ENCODE measurements around the gene AQP1.

AQP1 gene

GRCh38 chr7:30911561-30911969 is at the start of gene AQP1:
Gene AQP1 (plus strand): TSS chr7:30911853. CDS start chr7:30911910, 57 bp downstream.
- no peak for TF ChIP-seq POLR2A (IDR thresholded peaks at IDR 0.05; ENCODE audit: low read depth, low read length)
- DNase-seq (ENCODE audit: insufficient read length, low spot score), result no peak
- FAIRE-seq, result no peak

GRCh38 chr7:30862995-30863705 is 48.5 kb upstream of the AQP1 start:
- no peak for TF ChIP-seq POLR2A (IDR thresholded peaks at IDR 0.05; ENCODE audit: low read depth, low read length)
- FAIRE-seq (no peak), DNase-seq (ENCODE audit: insufficient read length, low spot score) (no peak)

DNA sequence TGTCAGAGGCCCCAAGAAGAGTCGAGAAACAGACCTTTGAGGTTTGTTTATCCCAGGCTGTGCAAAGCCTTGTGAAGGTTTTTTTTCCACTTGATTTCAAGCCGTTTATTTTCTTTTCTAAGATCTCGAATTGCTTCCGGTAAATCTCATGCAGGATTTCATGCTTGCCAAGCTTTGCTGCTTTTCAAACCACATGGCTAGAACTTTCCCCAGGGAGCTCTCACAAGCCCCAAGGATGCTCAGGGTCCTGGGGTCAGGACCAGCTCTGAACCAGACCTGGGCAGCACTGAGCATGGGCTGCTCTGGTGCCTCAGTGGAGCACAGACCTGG is 48.0 kb upstream of the AQP1 start:
- FAIRE-seq (no peak), DNase-seq (ENCODE audit: insufficient read length, low spot score) (no peak)
- TF ChIP-seq POLR2A (IDR thresholded peaks at IDR 0.05; ENCODE audit: low read depth, low read length), result no peak

- no peak for FAIRE-seq
- no peak for TF ChIP-seq POLR2A (IDR thresholded peaks at IDR 0.05; ENCODE audit: low read depth, low read length)
- no peak for DNase-seq (ENCODE audit: insufficient read length, low spot score)
Observed at GRCh38 chr7:30864101-30864500, 47.6 kb upstream of the AQP1 start.

GRCh38 chr7:30865076-30865475 is 46.6 kb upstream of the AQP1 start:
- no peak for FAIRE-seq
- no peak for TF ChIP-seq POLR2A (IDR thresholded peaks at IDR 0.05; ENCODE audit: low read depth, low read length)

GRCh38 chr7:30865821-30866220 is 45.8 kb upstream of the AQP1 start:
- TF ChIP-seq POLR2A (IDR thresholded peaks at IDR 0.05; ENCODE audit: low read depth, low read length), result no peak
- no peak for DNase-seq (ENCODE audit: insufficient read length, low spot score)
- FAIRE-seq, result no peak

More at GRCh38 chr7:30865076-30865475, 46.6 kb upstream of the AQP1 start:
- no peak for DNase-seq (ENCODE audit: insufficient read length, low spot score)

GRCh38 chr7:30866939-30867338 is 44.7 kb upstream of the AQP1 start:
- no peak for FAIRE-seq
- no peak for TF ChIP-seq POLR2A (IDR thresholded peaks at IDR 0.05; ENCODE audit: low read depth, low read length)

DNA sequence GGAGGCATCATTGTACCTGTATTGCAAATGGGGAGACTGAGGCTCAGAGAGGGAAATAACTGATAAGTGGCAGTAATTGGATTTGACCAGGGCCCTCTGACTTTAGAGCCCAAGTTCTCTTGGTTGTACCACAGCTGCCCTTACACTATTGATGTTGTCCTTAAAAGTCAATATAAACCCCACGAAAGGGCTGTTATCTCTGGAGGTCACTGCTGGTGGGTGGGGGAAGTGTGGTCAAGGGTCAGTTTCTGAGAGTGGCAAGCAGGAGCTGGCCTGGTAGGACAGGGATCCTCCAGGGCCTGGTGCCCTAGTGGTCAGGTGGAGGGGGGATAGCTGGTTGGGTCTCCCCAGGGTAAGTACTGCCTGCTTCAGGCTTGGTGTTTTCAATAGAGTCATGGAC is 44.2 kb upstream of the AQP1 start:
- DNase-seq (ENCODE audit: insufficient read length, low spot score) (no peak), FAIRE-seq (no peak)
- TF ChIP-seq POLR2A (IDR thresholded peaks at IDR 0.05; ENCODE audit: low read depth, low read length), result no peak

More at GRCh38 chr7:30866939-30867338, 44.7 kb upstream of the AQP1 start:
- no peak for DNase-seq (ENCODE audit: insufficient read length, low spot score)

DNA sequence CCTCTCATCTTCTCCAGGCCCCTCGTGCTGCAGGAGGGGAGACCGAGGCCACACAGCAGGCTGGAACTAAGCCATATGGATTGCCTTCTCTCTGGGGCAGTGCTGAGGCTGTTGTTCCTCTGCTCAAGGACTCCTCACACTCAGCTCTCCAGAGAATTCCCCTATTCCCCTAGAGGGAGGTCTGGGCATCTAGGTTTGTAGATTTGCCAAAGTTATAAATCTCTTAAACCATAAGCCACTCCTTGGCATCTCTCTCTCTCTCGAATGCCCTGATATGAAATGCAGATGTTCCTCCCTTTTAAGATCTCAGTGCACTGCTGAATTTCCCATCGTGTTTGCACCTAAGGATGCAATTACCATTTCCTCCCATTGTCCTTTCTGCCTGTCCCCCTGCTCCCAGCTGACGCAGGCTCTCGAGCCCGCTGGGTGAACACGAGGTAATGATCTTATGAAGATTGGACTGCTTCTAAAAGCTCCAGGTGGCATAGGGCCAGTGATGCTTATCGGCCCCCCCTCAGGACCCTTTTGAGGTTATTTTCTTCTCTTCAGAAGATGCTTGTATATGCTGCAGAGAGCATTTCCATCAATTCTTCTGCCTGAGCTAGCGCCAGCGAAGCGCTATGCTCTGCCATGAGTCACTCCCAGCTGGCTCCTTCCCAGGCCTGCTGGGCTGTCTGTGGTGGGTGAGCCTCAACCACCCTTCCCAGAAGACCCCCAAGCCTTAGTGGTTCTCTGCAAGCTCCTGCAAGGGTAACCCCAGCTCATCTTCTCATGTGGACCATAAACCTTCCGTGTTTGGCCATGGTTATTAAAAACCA is 41.6 kb upstream of the AQP1 start:
- no peak for DNase-seq (ENCODE audit: insufficient read length, low spot score)
- FAIRE-seq, result no peak
- no peak for TF ChIP-seq POLR2A (IDR thresholded peaks at IDR 0.05; ENCODE audit: low read depth, low read length)

DNA sequence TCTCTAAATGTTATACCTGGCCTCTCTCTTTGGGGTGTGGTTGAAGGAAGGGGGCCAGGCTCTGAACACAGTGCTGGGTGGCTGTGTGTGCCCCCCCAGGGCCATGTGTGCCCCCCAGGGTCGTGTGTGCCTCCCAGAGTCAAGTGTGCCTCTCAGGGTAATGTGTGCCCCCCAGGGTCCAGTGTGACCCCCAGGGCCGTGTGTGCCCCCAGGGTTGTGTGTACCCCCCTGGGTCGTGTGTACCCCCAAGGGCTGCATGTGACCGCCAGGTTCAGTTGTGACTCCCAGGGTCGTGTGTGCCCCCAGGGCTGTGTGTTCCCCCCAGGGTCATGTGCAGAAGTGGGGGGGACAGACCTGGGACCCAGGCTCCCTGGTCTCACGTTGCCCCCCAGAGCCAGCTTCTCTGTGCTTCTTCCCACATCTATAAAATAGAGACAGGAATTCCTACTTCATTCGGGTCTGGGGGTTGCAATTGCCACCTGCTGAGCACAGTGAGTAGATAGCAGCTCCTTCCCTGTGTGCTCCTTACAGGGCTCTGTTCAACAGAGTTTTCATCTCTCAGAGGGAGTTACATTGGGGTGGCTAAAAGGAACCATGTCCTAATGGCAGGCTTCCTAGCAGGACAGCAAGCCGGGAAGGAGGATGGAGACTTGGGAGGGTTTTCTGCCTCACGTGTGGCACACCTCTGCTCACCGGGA is 40.7 kb upstream of the AQP1 start:
- DNase-seq (ENCODE audit: insufficient read length, low spot score) (no peak), FAIRE-seq (no peak)
- no peak for TF ChIP-seq POLR2A (IDR thresholded peaks at IDR 0.05; ENCODE audit: low read depth, low read length)

DNA sequence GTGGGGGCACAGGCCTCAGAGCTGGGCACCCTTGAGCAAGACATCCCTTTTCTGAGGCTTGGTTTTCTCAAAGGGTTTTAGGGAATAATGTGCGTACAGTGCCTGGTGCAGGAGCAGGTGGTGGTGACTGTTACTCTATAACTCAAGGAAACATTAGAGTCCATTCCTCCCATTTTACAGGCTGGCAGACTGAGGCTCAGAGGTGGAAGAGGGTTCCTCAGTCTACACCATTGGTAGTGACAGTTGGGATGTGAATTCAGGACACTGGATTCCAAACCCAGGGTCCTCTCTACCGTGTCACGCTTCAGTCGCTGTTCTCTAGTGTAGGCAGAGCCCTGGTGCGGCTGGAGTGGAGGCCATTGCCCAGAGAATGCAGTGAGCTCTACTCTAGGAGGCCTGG is 40.0 kb upstream of the AQP1 start:
- FAIRE-seq (no peak), DNase-seq (ENCODE audit: insufficient read length, low spot score) (no peak)
- no peak for TF ChIP-seq POLR2A (IDR thresholded peaks at IDR 0.05; ENCODE audit: low read depth, low read length)

- FAIRE-seq, result no peak
- no peak for TF ChIP-seq POLR2A (IDR thresholded peaks at IDR 0.05; ENCODE audit: low read depth, low read length)
- no peak for DNase-seq (ENCODE audit: insufficient read length, low spot score)
Observed at GRCh38 chr7:30873207-30873606, 38.4 kb upstream of the AQP1 start.

DNA sequence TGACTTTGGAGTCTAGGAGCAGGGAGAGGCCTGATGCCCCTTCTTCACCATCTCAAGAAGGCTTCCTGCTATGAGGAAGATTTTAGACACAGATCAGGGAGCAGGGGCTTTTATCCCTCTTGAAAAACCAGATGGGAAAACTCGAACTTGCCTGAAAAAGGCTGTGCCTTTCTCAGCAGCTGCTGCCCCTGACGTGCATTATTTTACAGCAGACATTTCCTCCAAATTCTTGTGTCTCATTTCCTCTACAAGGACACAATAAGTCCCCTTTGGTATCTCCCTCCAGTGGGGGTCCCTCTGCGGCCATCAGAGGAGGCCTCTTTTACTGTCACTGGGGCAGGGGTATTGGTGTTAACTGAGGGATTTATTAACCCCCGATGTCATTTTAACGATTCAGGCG is 38.0 kb upstream of the AQP1 start:
- no peak for FAIRE-seq
- DNase-seq (ENCODE audit: insufficient read length, low spot score), result no peak
- no peak for TF ChIP-seq POLR2A (IDR thresholded peaks at IDR 0.05; ENCODE audit: low read depth, low read length)

DNA sequence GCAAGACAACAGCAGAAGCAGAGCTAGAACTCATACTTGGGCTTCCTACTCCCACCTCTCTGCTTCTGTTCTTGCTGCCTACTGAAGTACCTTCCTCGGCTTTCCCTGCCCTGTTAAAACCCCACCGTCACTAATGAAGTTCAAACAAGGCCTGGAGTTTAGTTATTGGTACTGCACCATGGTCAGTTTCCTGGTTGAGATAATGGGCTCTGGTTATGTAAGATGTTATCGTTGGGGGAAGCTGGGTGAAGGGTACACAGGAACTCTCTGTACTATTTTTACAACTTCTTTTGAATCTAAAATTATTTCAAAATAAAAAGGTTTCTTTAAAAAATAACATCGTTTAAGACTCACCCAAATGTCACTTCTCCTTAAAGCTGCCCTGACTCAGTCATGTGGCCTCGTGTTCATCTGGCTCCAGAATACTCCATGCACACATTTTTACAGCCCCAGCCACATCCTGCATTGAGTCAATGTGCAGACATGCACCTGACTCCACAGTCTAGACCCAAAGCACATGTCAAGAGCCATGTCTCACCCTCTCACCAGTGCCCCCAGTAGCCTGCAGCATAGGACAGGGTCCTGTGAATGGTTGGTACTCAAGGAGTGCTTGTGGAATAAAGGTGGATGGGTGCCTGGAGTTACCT is 36.9 kb upstream of the AQP1 start:
- FAIRE-seq (no peak), DNase-seq (ENCODE audit: insufficient read length, low spot score) (no peak)
- TF ChIP-seq POLR2A (IDR thresholded peaks at IDR 0.05; ENCODE audit: low read depth, low read length), result no peak

All from H54 (cell line).